Pancreas (tissue), 10 donors: ENCODE results near the gene DDC. TPM values are rescaled to one million over a fixed set of nuclear protein-coding genes. Genes with fewer than 3 reads are reported as not detected.

Experiments used
- ATAC-seq, 4 donors: fragments of 200-7000 bp; cut with Tn5 transposase; one replicate each; pipeline versions ENCODE4 v1.8.0 to v1.9.1; 2020; ENCODE audit warnings: mild to moderate bottlenecking in 4 of 4, moderate library complexity in 4 of 4
- DNase-seq, 6 donors: peaks; one replicate each; pipeline ENCODE4 v3.0.0-alpha.2; 2020
- FAIRE-seq: peaks from 2 replicates; lab custom pipeline; 2012; peaks lifted over from hg19 to GRCh38; lab: Jason Lieb, UNC
- H3K27ac ChIP-seq, 4 donors: fragments of 200-600 bp; sonication (generic); 1 replicate in 3 of 4; 2 replicates in 1 of 4; pipeline versions ENCODE4 v1.5.0 to v1.8.0; 2020
- H3K27me3 ChIP-seq, 4 donors: fragments of 200-600 bp; one replicate each; pipeline ENCODE4 v1.8.0; 2021
- H3K36me3 ChIP-seq, 3 donors: fragments of 200-600 bp; sonication (generic) in 1 of 3; one replicate each; pipeline versions ENCODE4 v1.5.0 to v1.8.0; 2020 to 2021
- H3K4me1 ChIP-seq, 3 donors: fragments of 200-600 bp; one replicate each; pipeline ENCODE4 v1.8.0; 2021
- H3K4me3 ChIP-seq, 4 donors: fragments of 200-600 bp; sonication (generic) in 2 of 4; one replicate each; pipeline versions ENCODE4 v1.5.0 to v1.8.0; 2020 to 2021
- H3K9me3 ChIP-seq, 4 donors: fragments of 200-600 bp; one replicate each; pipeline ENCODE4 v1.8.0; 2021
- CTCF ChIP-seq, 4 donors: fragments of 200-600 bp; sonication (generic) in 3 of 4; IDR thresholded peaks; one replicate each; pipeline versions ENCODE4 v1.5.0 to v1.8.0; 2021; ENCODE audit warnings: antibody characterized with exemption in 4 of 4
- whole genome bisulfite sequencing, 2 donors: extraction: QIAGEN DNeasy Blood & Tissue Kit; methylation state at CpG; one replicate each; pipeline ENCODE4 v1.1.7; 2013; 5-methylcytosine and 5-hydroxymethylcytosine counted together
- intact Hi-C, 3 donors: fragments of 100-400 bp; cut with DNase I; formaldehyde crosslinking; loops; one replicate each; pipeline versions ENCODE4 v1.11.1 to v1.14.2; 2022
- polyA plus RNA-seq, 2 donors: library from polyadenylated mRNA; stranded (reverse); fragments of 200-250 nt; gene quantifications; one replicate each; pipeline ENCODE4 v1.2.3, GENCODE V29; 2013
- total RNA-seq, 6 donors: library from RNA; stranded (reverse); fragmentation: NEBNext Ultra II Directional in 4 of 6; extraction: Animal tissue kit (Norgen Biotek cat#: 25700) in 4 of 6; gene quantifications; one replicate each; pipeline versions ENCODE4 v1.2.1 to v1.2.4, GENCODE V29; 2021 to 2023
- donor health status: healthy with polysubstance abuse.
- donor health status: DM: no; HTN: no; CAD: no; lungs with moderate emphysema.
- donor health status: DM: no; HTN: no; CAD: no.
- donor health status: control.
- donor health status: control.
- donor health status: Bipolar disorder and iron deficiency.
- donor health status: DM: yes; HTN: yes; CAD: no.
- donor health status: DM: no; HTN: no; CAD: no.
- donor health status: DM: no; HTN: no; CAD: no.
- donor health status: DM: yes; HTN: yes; CAD: no.

DDC gene
- total and polyA plus RNA-seq, 8 donors, result 2.7 to 25.2 (median 12.0) TPM

DNA sequence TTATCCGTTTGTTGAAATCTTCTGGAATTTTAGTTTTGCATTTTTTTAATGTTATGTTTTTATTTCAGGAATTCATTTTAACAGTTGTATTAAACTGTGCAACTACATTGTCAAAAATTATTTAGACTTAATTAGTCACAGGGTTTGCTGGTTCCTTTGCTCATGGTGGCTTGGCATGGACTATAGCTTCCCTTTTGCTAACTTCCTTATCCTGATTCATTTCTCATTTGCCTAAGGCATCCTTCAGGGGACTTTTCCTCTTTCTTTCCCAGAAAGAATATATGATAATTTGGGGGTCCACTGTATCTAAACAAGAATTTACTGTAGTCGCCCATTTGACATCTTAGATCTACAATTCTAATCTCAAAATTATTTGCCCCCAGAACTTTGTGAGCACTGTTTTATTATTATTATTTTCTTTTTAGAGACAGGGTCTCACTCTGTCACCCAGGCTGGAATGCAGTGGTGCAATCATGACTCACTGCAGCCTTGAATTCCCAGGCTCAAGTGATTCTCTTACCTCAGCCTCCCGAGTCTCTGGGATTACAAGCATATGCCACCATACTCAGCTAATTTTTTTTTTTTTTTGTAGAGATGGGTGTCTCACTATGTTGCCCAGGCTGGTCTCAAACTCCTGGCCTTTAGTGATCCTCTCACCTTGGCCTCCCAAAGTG, 128.9 kb downstream of the DDC start:
- WGBS, 2 donors, result 83 to 84% methylated on average over 3 of the region's 3 CpGs
- no peaks in the 10 kb centered on the region for H3K9me3 ChIP-seq
- H3K27ac ChIP-seq, result no peak overlapping the region
- intact Hi-C loops, result no loop called here
- H3K36me3 ChIP-seq, result no peaks in the 10 kb centered on the region
- DNase-seq, result no peak
- H3K4me3 ChIP-seq, result no peak overlapping the region
- TF ChIP-seq CTCF (IDR thresholded peaks at IDR 0.05), result no peak
- peak in 1 of 4 donors; percentile 23 for ATAC-seq
- FAIRE-seq, result no peak
- no peaks in the 10 kb centered on the region for H3K27me3 ChIP-seq
- H3K4me1 ChIP-seq, result no peaks in the 10 kb centered on the region

DNA sequence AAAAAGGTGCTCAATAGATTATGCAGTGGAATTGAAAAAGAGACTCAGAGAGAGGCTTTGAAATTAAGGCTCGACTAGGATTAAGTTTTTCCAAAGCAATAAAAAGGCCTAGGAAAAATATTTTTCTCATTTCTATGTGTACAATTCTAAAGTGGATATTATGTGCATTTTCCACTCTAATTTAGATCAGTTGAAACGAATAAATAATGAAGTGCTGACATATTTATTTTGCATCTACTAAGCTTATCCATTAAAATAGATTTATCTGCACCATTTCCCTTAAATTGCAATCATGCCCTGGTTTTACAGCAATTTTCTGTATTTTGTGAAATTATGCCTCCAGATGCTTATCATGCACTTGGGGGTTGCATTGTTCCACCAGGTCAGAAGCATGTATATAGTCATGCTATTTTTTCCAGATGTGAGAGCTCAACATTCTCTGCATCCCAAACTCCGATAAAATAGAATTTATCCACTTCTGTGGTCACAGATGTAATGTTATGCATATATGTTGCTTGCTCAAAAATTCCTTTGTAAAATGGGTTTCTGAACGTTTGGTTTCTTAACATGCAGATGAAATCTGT, 133.4 kb downstream of the DDC start:
- Histone ChIP-seq H3K27me3 (no peaks in the 10 kb centered on the region), H3K4me3 (no peak overlapping the region), H3K9me3 (no peaks in the 10 kb centered on the region), H3K36me3 (no peaks in the 10 kb centered on the region), H3K4me1 (no peaks in the 10 kb centered on the region), H3K27ac (no peak overlapping the region)
- FAIRE-seq (no peak), ATAC-seq (no peak), DNase-seq (no peak)
- intact Hi-C loops, result no loop called here
- 60 to 70% methylated on average over 4 of the region's 4 CpGs for WGBS, 2 donors
- TF ChIP-seq CTCF (IDR thresholded peaks at IDR 0.05), result no peak

DNA sequence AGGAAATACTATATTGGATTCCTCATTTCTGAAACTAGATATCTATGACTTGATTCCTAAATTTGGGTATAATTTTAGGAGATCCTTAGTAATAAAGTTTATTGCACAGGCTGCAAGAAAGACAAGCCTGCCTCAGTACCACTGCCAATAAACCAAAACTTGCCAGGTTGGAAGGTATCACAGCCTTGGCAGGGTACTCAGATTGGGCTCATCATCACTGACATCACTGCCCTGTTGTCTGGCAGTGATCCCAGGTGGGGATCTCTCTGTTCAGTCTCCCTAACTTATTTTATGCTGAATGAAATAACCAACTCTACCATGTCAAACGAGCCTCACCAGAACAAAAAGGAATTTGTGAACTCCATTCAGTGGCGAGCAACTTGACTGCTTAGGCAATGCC, 133.9 kb downstream of the DDC start:
- DNase-seq, result no peak
- no peak overlapping the region for H3K4me3 ChIP-seq
- 72 to 73% methylated on average over 2 of the region's 2 CpGs for WGBS, 2 donors
- no peaks in the 10 kb centered on the region for H3K4me1 ChIP-seq
- TF ChIP-seq CTCF (IDR thresholded peaks at IDR 0.05), result no peak
- H3K27ac ChIP-seq, result no peak overlapping the region
- no peaks in the 10 kb centered on the region for H3K27me3 ChIP-seq
- no peaks in the 10 kb centered on the region for H3K9me3 ChIP-seq
- ATAC-seq, result no peak
- H3K36me3 ChIP-seq, result no peaks in the 10 kb centered on the region
- no peak for FAIRE-seq
- intact Hi-C loops, result no loop called here

- no peak for ATAC-seq
- Histone ChIP-seq H3K4me1 (no peaks in the 10 kb centered on the region), H3K27me3 (no peaks in the 10 kb centered on the region), H3K9me3 (no peaks in the 10 kb centered on the region), H3K36me3 (no peaks in the 10 kb centered on the region), H3K4me3 (no peak overlapping the region), H3K27ac (no peak overlapping the region)
- WGBS, 2 donors, result 61 to 80% methylated on average over 3 of the region's 3 CpGs
- DNase-seq, result no peak
- no peak for TF ChIP-seq CTCF (IDR thresholded peaks at IDR 0.05)
- no peak for FAIRE-seq
- intact Hi-C loops, result no loop called here
Measured at GRCh38 chr7:50428911-50429310, 136.3 kb downstream of the DDC start.

- FAIRE-seq (no peak), ATAC-seq (no peak), DNase-seq (no peak)
- H3K27me3 ChIP-seq, result no peaks in the 10 kb centered on the region
- no peaks in the 10 kb centered on the region for H3K9me3 ChIP-seq
- no peak overlapping the region for H3K27ac ChIP-seq
- no peak overlapping the region for H3K4me3 ChIP-seq
- H3K36me3 ChIP-seq, result no peaks in the 10 kb centered on the region
- intact Hi-C loops, result no loop called here
- 75 to 85% methylated on average over 2 of the region's 2 CpGs for WGBS, 2 donors
- H3K4me1 ChIP-seq, result no peaks in the 10 kb centered on the region
- TF ChIP-seq CTCF (IDR thresholded peaks at IDR 0.05), result no peak
Measured at GRCh38 chr7:50427518-50427917, 137.7 kb downstream of the DDC start.
